ENCODE data around the gene BCL2L11.

DNA sequence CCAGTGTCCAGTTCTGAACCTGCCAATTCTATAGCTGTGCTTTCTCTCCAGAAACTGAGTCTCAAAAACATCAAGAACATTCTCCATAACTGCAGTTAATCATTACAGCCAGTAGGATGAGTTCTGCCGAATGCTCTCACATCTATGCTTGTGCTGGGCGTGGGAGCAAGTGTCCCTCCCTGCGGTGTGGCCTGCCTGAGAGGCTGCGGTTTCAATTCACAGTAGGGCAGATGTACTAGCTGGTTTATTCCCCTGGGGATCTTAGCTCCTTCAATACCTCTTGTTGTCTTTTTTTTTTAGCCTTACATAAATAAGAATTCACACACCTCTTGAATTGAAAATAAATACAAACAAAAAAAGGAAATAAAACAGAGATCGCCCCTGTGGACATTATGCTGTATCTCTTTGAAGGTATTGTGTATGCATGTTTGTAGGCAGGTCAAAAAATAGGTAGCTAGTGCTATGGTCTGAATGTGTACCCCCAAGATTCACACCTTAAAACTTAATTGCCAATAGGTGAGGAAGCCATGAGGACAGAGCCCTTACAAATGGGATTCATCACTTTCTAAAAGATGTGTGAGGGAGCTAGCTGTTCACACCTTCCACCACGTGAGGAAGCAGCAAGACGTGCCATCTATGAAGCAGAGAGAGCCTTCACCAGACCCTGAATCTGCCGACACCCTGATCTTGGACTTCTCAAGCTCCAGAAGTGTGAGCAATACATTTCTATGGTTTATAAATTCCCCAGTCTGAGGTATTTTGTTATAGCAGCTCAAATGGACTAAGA is 74.3 kb downstream of the BCL2L11 start:
- TF ChIP-seq, protein P1, sequence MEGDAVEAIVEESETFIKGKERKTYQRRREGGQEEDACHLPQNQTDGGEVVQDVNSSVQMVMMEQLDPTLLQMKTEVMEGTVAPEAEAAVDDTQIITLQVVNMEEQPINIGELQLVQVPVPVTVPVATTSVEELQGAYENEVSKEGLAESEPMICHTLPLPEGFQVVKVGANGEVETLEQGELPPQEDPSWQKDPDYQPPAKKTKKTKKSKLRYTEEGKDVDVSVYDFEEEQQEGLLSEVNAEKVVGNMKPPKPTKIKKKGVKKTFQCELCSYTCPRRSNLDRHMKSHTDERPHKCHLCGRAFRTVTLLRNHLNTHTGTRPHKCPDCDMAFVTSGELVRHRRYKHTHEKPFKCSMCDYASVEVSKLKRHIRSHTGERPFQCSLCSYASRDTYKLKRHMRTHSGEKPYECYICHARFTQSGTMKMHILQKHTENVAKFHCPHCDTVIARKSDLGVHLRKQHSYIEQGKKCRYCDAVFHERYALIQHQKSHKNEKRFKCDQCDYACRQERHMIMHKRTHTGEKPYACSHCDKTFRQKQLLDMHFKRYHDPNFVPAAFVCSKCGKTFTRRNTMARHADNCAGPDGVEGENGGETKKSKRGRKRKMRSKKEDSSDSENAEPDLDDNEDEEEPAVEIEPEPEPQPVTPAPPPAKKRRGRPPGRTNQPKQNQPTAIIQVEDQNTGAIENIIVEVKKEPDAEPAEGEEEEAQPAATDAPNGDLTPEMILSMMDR (IDR thresholded peaks at IDR 0.05) = no peak
- no peak for TF ChIP-seq POLR2A (IDR thresholded peaks at IDR 0.05)
